Measurements from ENCODE around the gene LRRN4. TPM values are rescaled to one million over a fixed set of nuclear protein-coding genes. Genes with fewer than 3 reads are reported as not detected.

LRRN4 gene
- total and polyA plus RNA-seq, 2 of the 4 experiments (the other 2 are of a cell fraction): under 0.01 to 0.19 TPM

DNA sequence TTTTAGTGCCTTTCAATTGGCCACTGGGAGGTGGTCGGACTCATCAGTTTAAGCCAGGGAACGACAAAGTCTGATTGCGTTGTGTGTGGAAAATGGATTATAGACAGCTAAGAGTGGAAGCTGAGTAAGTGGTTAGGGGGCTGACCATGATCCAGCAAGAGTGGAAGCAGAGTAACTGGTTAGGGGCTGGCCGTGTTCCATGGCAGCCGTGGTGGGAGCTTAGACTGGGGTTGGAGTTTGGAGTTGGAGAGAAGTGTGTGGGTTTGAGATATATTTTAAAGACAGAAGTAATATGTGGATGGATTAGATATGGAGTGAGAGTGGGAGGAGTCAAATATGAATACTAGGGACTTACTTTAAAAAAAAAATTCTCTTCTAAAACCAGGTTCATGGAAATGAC is 41.7 kb downstream of the LRRN4 start:
- ChIA-PET POLR2A (ENCODE audit: unreplicated experiment) (no interaction called here), CTCF (interaction anchor here (0.7 kb wide), 1 partner anchor 51 kb away, joined by 3 read pairs; no protein-coding TSS in a partner anchor)
- dilution Hi-C loops (cut with HindIII; ENCODE audit: low sequenced_read_pairs, unreplicated experiment) (no loop called here), intact Hi-C loops (cut with micrococcal nuclease) (no loop called here), in situ Hi-C loops (cut with MboI; ENCODE audit: low sequenced_read_pairs) (no loop called here)
- Histone ChIP-seq H3K9me1 (ENCODE audit: insufficient read depth, low read length) (peaks cover 3% of the 10 kb centered on the region), H2BK15ac (ENCODE audit: low read depth, low read length) (no peak overlapping the region), H3K4me2 (ENCODE audit: low read depth, low read length) (no peak overlapping the region), H4K91ac (ENCODE audit: insufficient read depth, low read depth, low read length) (no peak overlapping the region), H3K23ac (ENCODE audit: low read depth, low read length) (no peak overlapping the region), H2AK9ac (replicated peaks; ENCODE audit: low read depth, low read length, poor library complexity) (no peak overlapping the region), H3K9ac (ENCODE audit: low read depth, low read length) (no peak overlapping the region), H3K36me3 (ENCODE audit: control insufficient read depth, insufficient read depth, low read length) (peaks cover 25% of the 10 kb centered on the region), H4K20me1 (ENCODE audit: insufficient read depth, low read length) (peaks cover 24% of the 10 kb centered on the region), H2AFZ (replicated peaks; ENCODE audit: low read length, poor library complexity) (no peak overlapping the region), H3K18ac (ENCODE audit: low read depth, low read length) (no peak overlapping the region), H4K8ac (ENCODE audit: low read depth in 2 of 2, low read length in 2 of 2) (no peak overlapping the region), H3K27me3 (ENCODE audit: control insufficient read depth, insufficient read depth, low read length) (no peaks in the 10 kb centered on the region), H2BK20ac (ENCODE audit: low read depth, low read length) (no peak overlapping the region), H2AK5ac (ENCODE audit: low read depth, low read length) (no peak overlapping the region), H3K27ac (ENCODE audit: insufficient read depth, low read length) (no peak overlapping the region), H4K5ac (ENCODE audit: low read depth, low read length) (no peak overlapping the region), H2BK120ac (ENCODE audit: low read depth, low read length) (no peak overlapping the region), H2BK5ac (ENCODE audit: low read depth, low read length, poor library complexity, severe bottlenecking) (no peak overlapping the region), H3K79me1 (ENCODE audit: low read depth in 1 of 2, low read length in 2 of 2) (peaks cover 24 to 53% of the 10 kb centered on the region in 2 experiments), H3K4ac (ENCODE audit: low read depth, low read length) (no peak overlapping the region), H3K56ac (ENCODE audit: extremely low read depth, insufficient read depth, low read length) (no peak overlapping the region), H3K14ac (replicated peaks; ENCODE audit: low read depth, low read length) (no peak overlapping the region), H3K4me3 (ENCODE audit: insufficient read depth, low read depth, low read length) (no peak overlapping the region), H3K9me3 (ENCODE audit: control insufficient read depth, insufficient read depth, low read length) (no peaks in the 10 kb centered on the region), H3K4me1 (ENCODE audit: control insufficient read depth, insufficient read depth, low read length) (peaks cover 2% of the 10 kb centered on the region)
- TF ChIP-seq POLR2A (IDR thresholded peaks at IDR 0.05; ENCODE audit: low read depth, low read length) (no peak), RAD21 (IDR thresholded peaks at IDR 0.05; ENCODE audit: low read length) (no peak), NFE2L2 (IDR thresholded peaks at IDR 0.05; ENCODE audit: low read depth, low read length) (no peak), SMC3 (IDR thresholded peaks at IDR 0.05; ENCODE audit: low read depth, low read length) (no peak), RCOR1 (IDR thresholded peaks at IDR 0.05; ENCODE audit: insufficient replicate concordance, low read length) (no peak), RFX5 (IDR thresholded peaks at IDR 0.05; ENCODE audit: low read depth, low read length) (no peak), FOS (IDR thresholded peaks at IDR 0.05; ENCODE audit: low read depth, low read length) (no peak), MXI1 (IDR thresholded peaks at IDR 0.05; ENCODE audit: borderline replicate concordance, low read depth, low read length) (no peak), MAFK (IDR thresholded peaks at IDR 0.05; ENCODE audit: low read depth, low read length) (no peak), MAZ (IDR thresholded peaks at IDR 0.05; ENCODE audit: borderline replicate concordance, low read depth, low read length) (no peak), CHD1 (IDR thresholded peaks at IDR 0.05; ENCODE audit: low read depth, low read length) (no peak)
- TF ChIP-seq, protein P1, sequence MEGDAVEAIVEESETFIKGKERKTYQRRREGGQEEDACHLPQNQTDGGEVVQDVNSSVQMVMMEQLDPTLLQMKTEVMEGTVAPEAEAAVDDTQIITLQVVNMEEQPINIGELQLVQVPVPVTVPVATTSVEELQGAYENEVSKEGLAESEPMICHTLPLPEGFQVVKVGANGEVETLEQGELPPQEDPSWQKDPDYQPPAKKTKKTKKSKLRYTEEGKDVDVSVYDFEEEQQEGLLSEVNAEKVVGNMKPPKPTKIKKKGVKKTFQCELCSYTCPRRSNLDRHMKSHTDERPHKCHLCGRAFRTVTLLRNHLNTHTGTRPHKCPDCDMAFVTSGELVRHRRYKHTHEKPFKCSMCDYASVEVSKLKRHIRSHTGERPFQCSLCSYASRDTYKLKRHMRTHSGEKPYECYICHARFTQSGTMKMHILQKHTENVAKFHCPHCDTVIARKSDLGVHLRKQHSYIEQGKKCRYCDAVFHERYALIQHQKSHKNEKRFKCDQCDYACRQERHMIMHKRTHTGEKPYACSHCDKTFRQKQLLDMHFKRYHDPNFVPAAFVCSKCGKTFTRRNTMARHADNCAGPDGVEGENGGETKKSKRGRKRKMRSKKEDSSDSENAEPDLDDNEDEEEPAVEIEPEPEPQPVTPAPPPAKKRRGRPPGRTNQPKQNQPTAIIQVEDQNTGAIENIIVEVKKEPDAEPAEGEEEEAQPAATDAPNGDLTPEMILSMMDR (conservative IDR thresholded peaks at IDR 0.05; ENCODE audit: low read depth, low read length): no peak
- TF ChIP-seq, protein P2, sequence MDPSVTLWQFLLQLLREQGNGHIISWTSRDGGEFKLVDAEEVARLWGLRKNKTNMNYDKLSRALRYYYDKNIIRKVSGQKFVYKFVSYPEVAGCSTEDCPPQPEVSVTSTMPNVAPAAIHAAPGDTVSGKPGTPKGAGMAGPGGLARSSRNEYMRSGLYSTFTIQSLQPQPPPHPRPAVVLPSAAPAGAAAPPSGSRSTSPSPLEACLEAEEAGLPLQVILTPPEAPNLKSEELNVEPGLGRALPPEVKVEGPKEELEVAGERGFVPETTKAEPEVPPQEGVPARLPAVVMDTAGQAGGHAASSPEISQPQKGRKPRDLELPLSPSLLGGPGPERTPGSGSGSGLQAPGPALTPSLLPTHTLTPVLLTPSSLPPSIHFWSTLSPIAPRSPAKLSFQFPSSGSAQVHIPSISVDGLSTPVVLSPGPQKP (IDR thresholded peaks at IDR 0.05; ENCODE audit: borderline replicate concordance, low read depth, low read length): no peak
- TF ChIP-seq, protein P3, sequence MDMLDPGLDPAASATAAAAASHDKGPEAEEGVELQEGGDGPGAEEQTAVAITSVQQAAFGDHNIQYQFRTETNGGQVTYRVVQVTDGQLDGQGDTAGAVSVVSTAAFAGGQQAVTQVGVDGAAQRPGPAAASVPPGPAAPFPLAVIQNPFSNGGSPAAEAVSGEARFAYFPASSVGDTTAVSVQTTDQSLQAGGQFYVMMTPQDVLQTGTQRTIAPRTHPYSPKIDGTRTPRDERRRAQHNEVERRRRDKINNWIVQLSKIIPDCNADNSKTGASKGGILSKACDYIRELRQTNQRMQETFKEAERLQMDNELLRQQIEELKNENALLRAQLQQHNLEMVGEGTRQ (IDR thresholded peaks at IDR 0.05; ENCODE audit: low read depth, low read length): no peak
- DNase-seq (no peak), ATAC-seq (ENCODE audit: low read depth) (no peak)
- 100% methylated on average over 4 of the region's 5 CpGs; no CpG with 5 or more reads in 1 of the 2 experiments for WGBS, 2 experiments (ENCODE audit: extremely low coverage in 2 of 2, insufficient read length in 1 of 2)
- no TSS peak for BruUV-seq (replicated peaks)

All from IMR-90 (cell line).